Testis (tissue), 3 donors: ENCODE measurements around the gene PTPRN2. TPM values are rescaled to one million over a fixed set of nuclear protein-coding genes. Genes with fewer than 3 reads are reported as not detected.

Experiments used
- DNase-seq: peaks from one replicate; pipeline ENCODE4 v3.0.0-alpha.2; 2019
- H3K27ac ChIP-seq, 2 donors: fragments of 200-600 bp; sonication (generic); one replicate each; pipeline ENCODE4 v1.5.1; 2019
- H3K27me3 ChIP-seq: fragments of 200-600 bp; sonication (generic); one replicate; pipeline ENCODE4 v1.5.1; 2019
- H3K36me3 ChIP-seq: fragments of 200-600 bp; sonication (generic); one replicate; pipeline ENCODE4 v1.5.1; 2017; ENCODE audit warnings: low read depth; ENCODE audit errors: missing control alignments
- H3K4me1 ChIP-seq: fragments of 200-600 bp; sonication (generic); one replicate; pipeline ENCODE4 v1.5.1; 2019
- H3K4me3 ChIP-seq, 2 donors: fragments of 200-600 bp; sonication (generic); one replicate each; pipeline ENCODE4 v1.5.1; 2017 to 2019
- H3K9me3 ChIP-seq: fragments of 200-600 bp; sonication (generic); one replicate; pipeline ENCODE4 v1.5.1; 2017
- POLR2A ChIP-seq: fragments of 450-650 bp; IDR thresholded peaks from one replicate; pipeline ENCODE4 v1.6.1; 2017; ENCODE audit warnings: antibody characterized with exemption, mild to moderate bottlenecking, moderate library complexity
- WGBS, 2 donors: methylation state at CpG; one replicate each; pipeline ENCODE4 v1.1.5; 2018; 5-methylcytosine and 5-hydroxymethylcytosine counted together
- intact Hi-C: fragments of 100-400 bp; cut with DNase I; formaldehyde crosslinking; loops from one replicate; pipeline ENCODE4 v1.15.1; 2023; ENCODE audit warnings: low total_unique reads
- polyA plus RNA-seq: library from polyadenylated mRNA; stranded (reverse); fragments of 350-450 nt; fragmentation: Illumina TruSeq; extraction: RNeasy Lipid Tissue Mini Kit (QIAGEN cat#74804); gene quantifications from one replicate; pipeline ENCODE4 v1.2.3, GENCODE V29; 2014; ENCODE audit warnings: low read depth, low replicate concordance; ENCODE audit not compliant: insufficient read depth
- total RNA-seq, 2 donors: library from RNA; depleted of rRNA; stranded (reverse); fragments of >200 nt; gene quantifications; one replicate each; pipeline ENCODE4 v1.2.3, GENCODE V29; 2016
- TF ChIP-seq, protein P1 (sequence below), 3 experiments: fragments of 450-650 bp in 2 of 3; fragments of 200-600 bp in 1 of 3; sonication (generic) in 1 of 3; IDR thresholded peaks; one replicate each; pipeline ENCODE4 v1.5.1; 2016 to 2019; ENCODE audit warnings: antibody characterized with exemption in 3 of 3, mild to moderate bottlenecking in 2 of 3, moderate library complexity in 1 of 3

The PTPRN2 gene
- total and polyA plus RNA-seq, 3 donors from 2014 or later = 9.3 to 10.8 (median 9.8) TPM

- 90 to 91% methylated on average over 11 of the region's 11 CpGs for WGBS, 2 donors
- no peak for DNase-seq
- Histone ChIP-seq H3K4me3 (no peak overlapping the region), H3K4me1 (peaks cover 6% of the 10 kb centered on the region), H3K27ac (no peak overlapping the region), H3K27me3 (no peaks in the 10 kb centered on the region), H3K9me3 (no peaks in the 10 kb centered on the region), H3K36me3 (no peaks in the 10 kb centered on the region)
- TF ChIP-seq, protein P1, sequence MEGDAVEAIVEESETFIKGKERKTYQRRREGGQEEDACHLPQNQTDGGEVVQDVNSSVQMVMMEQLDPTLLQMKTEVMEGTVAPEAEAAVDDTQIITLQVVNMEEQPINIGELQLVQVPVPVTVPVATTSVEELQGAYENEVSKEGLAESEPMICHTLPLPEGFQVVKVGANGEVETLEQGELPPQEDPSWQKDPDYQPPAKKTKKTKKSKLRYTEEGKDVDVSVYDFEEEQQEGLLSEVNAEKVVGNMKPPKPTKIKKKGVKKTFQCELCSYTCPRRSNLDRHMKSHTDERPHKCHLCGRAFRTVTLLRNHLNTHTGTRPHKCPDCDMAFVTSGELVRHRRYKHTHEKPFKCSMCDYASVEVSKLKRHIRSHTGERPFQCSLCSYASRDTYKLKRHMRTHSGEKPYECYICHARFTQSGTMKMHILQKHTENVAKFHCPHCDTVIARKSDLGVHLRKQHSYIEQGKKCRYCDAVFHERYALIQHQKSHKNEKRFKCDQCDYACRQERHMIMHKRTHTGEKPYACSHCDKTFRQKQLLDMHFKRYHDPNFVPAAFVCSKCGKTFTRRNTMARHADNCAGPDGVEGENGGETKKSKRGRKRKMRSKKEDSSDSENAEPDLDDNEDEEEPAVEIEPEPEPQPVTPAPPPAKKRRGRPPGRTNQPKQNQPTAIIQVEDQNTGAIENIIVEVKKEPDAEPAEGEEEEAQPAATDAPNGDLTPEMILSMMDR (IDR thresholded peaks at IDR 0.05) = no peak
- TF ChIP-seq POLR2A = no peak
- intact Hi-C loops = no loop called here
These were observed 511.4 kb downstream of the PTPRN2 start for GRCh38 chr7:158076215-158076614.

DNA sequence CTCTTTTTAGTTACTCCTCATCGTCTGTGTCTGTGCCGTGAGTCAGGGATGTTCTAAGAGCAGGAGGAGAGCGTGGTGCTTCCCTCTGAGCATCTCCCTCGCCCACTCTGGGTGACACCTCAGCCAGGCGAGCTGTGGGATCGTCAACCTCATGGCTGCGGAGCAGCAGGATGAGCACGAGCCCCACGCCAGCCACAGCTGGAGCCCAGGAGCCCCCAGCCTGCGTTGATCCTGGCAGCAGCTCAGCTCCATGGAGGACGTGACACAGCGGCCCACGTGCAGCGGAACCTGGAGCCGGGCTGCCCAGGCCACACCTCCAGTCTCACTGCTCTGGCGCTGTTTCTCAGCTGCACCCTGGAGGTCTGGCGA is 512.0 kb downstream of the PTPRN2 start:
- 72 to 74% methylated on average over 9 to 17 of the region's 17 CpGs for WGBS, 2 donors
- H3K9me3 ChIP-seq = no peaks in the 10 kb centered on the region
- H3K4me1 ChIP-seq = peaks cover 2% of the 10 kb centered on the region
- no peak for TF ChIP-seq POLR2A
- TF ChIP-seq, protein P1 (IDR thresholded peaks at IDR 0.05) = no peak
- no peak overlapping the region for H3K27ac ChIP-seq
- no peak overlapping the region for H3K4me3 ChIP-seq
- DNase-seq = no peak
- no peaks in the 10 kb centered on the region for H3K36me3 ChIP-seq
- intact Hi-C loops = no loop called here
- no peaks in the 10 kb centered on the region for H3K27me3 ChIP-seq

- TF ChIP-seq, protein P1 (IDR thresholded peaks at IDR 0.05) = no peak
- no peak for TF ChIP-seq POLR2A
- Histone ChIP-seq H3K9me3 (no peaks in the 10 kb centered on the region), H3K27ac (no peak overlapping the region), H3K4me3 (no peak overlapping the region), H3K36me3 (no peaks in the 10 kb centered on the region), H3K27me3 (no peaks in the 10 kb centered on the region), H3K4me1 (no peaks in the 10 kb centered on the region)
- DNase-seq = no peak
- intact Hi-C loops = no loop called here
- 88% methylated on average over 23 to 29 of the region's 29 CpGs for WGBS, 2 donors
These were observed 512.6 kb downstream of the PTPRN2 start for GRCh38 chr7:158074896-158075632.

GRCh38 chr7:158073845-158074840 is 513.5 kb downstream of the PTPRN2 start:
- 86 to 87% methylated on average over 33 to 34 of the region's 35 CpGs for WGBS, 2 donors
- H3K27ac ChIP-seq = no peak overlapping the region
- intact Hi-C loops = no loop called here
- no peaks in the 10 kb centered on the region for H3K4me1 ChIP-seq
- no peaks in the 10 kb centered on the region for H3K27me3 ChIP-seq
- H3K4me3 ChIP-seq = no peak overlapping the region
- TF ChIP-seq, protein P1 (IDR thresholded peaks at IDR 0.05) = no peak
- no peak for TF ChIP-seq POLR2A
- no peak for DNase-seq
- H3K9me3 ChIP-seq = no peaks in the 10 kb centered on the region
- no peaks in the 10 kb centered on the region for H3K36me3 ChIP-seq
